ENCODE results near the gene POMGNT2. TPM values are rescaled to one million over a fixed set of nuclear protein-coding genes. Genes with fewer than 3 reads are reported as not detected.

Gene POMGNT2
- total and polyA plus RNA-seq, 4 donors = 5.8 to 6.6 (median 6.5) TPM

GRCh38 chr3:43061101-43061895 lies 44.6 kb downstream of the POMGNT2 start:
- Histone ChIP-seq H3K9ac (ENCODE audit: low read depth in 1 of 2, low read length in 2 of 2) (no peak overlapping the region), H3K27me3 (ENCODE audit: control insufficient read depth in 4 of 4, insufficient read depth in 4 of 4, low read length in 3 of 4) (no peaks in the 10 kb centered on the region), H3K27ac (ENCODE audit: low read depth in 1 of 2, low read length in 2 of 2) (no peak overlapping the region), H3K9me3 (ENCODE audit: control insufficient read depth in 4 of 4, low read length in 3 of 4) (peaks cover 0 to 5% (median 0%) of the 10 kb centered on the region in 4 donors), H3K4me3 (ENCODE audit: low read depth in 1 of 3, low read length in 3 of 3) (no peak overlapping the region), H3K36me3 (ENCODE audit: control insufficient read depth in 4 of 4, insufficient read depth in 3 of 4, low read depth in 1 of 4, low read length in 3 of 4) (peaks cover 0 to 34% (median 13%) of the 10 kb centered on the region in 4 donors), H3K4me1 (ENCODE audit: control insufficient read depth in 4 of 4, insufficient read depth in 4 of 4, low read length in 3 of 4) (no peaks in the 10 kb centered on the region)
- TF ChIP-seq FOXA1 (IDR thresholded peaks at IDR 0.05) (no peak), GABPA (IDR thresholded peaks at IDR 0.05 in 1 of 2, conservative IDR thresholded peaks at IDR 0.05 in 1 of 2) (no peak), ATF3 (IDR thresholded peaks at IDR 0.05) (no peak), NR2F2 (IDR thresholded peaks at IDR 0.05) (no peak), TAF1 (conservative IDR thresholded peaks at IDR 0.05) (no peak), ZBTB33 (IDR thresholded peaks at IDR 0.05) (no peak), RXRA (IDR thresholded peaks at IDR 0.05) (no peak), SP1 (IDR thresholded peaks at IDR 0.05) (no peak), YY1 (IDR thresholded peaks at IDR 0.05) (no peak), RAD21 (IDR thresholded peaks at IDR 0.05) (no peak), JUND (IDR thresholded peaks at IDR 0.05) (no peak), MAX (IDR thresholded peaks at IDR 0.05) (no peak), FOXA2 (IDR thresholded peaks at IDR 0.05) (no peak), CTCF (IDR thresholded peaks at IDR 0.05; ENCODE audit: low read depth, low read length, missing input control) (no peak), EGR1 (IDR thresholded peaks at IDR 0.05; ENCODE audit: low read depth in 2 of 2) (no peak), HNF4A (conservative IDR thresholded peaks at IDR 0.05) (no peak)
- peak; percentile 21 for DNase-seq (ENCODE audit: low spot score)
- 94% methylated on average over 8 of the region's 8 CpGs for WGBS

- 93% methylated on average over 1 of the region's 1 CpG for WGBS
- H3K36me3 ChIP-seq (ENCODE audit: control insufficient read depth in 4 of 4, insufficient read depth in 3 of 4, low read depth in 1 of 4, low read length in 3 of 4) = peaks cover 0 to 45% (median 13%) of the 10 kb centered on the region in 4 donors
- peak; percentile 13 for DNase-seq (ENCODE audit: low spot score)
- H3K9ac ChIP-seq (ENCODE audit: low read depth in 1 of 2, low read length in 2 of 2) = no peak overlapping the region
- no peaks in the 10 kb centered on the region for H3K27me3 ChIP-seq (ENCODE audit: control insufficient read depth in 4 of 4, insufficient read depth in 4 of 4, low read length in 3 of 4)
- no peaks in the 10 kb centered on the region for H3K4me1 ChIP-seq (ENCODE audit: control insufficient read depth in 4 of 4, insufficient read depth in 4 of 4, low read length in 3 of 4)
- H3K9me3 ChIP-seq (ENCODE audit: control insufficient read depth in 4 of 4, low read length in 3 of 4) = peaks cover 0 to 5% (median 0%) of the 10 kb centered on the region in 4 donors
- TF ChIP-seq ATF3 (IDR thresholded peaks at IDR 0.05) (no peak), CTCF (IDR thresholded peaks at IDR 0.05; ENCODE audit: low read depth, low read length, missing input control) (no peak), SP1 (IDR thresholded peaks at IDR 0.05) (no peak), RAD21 (IDR thresholded peaks at IDR 0.05) (no peak), REST (IDR thresholded peaks at IDR 0.05) (no peak), TAF1 (conservative IDR thresholded peaks at IDR 0.05) (no peak), JUND (IDR thresholded peaks at IDR 0.05) (no peak), HNF4G (IDR thresholded peaks at IDR 0.05) (no peak)
- H3K4me3 ChIP-seq (ENCODE audit: low read depth in 1 of 3, low read length in 3 of 3) = no peak overlapping the region
- no peak overlapping the region for H3K27ac ChIP-seq (ENCODE audit: low read depth in 1 of 2, low read length in 2 of 2)
Observed at GRCh38 chr3:43059456-43059855, 46.4 kb downstream of the POMGNT2 start.

Data from liver (tissue), 9 donors.